Measurements from ENCODE around the gene MID1.

The MID1 gene

DNA sequence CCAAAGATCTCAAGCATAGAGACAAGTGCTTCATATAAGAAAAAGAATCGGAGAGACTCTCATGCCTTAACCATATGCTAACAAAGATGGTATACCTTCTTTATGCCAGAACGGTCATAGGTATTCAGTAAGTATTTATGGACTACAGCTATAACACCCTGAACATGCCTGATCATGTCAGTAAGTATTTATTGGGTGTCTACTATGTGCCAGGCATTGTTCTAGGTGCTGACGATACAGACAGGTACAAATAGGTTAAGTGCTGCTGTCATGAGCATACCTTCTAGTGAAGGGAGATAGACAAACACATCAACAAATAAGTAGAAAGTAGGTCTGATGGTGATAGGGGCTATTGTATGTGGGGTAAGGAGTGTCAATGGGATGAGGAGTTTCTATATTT, 9.5 kb upstream of the MID1 start:
- Histone ChIP-seq H3K79me1 (replicated peaks; ENCODE audit: low read length, poor library complexity, severe bottlenecking) (no peaks in the 10 kb centered on the region), H3K4ac (ENCODE audit: low read depth in 1 of 2, low read length in 2 of 2) (no peak overlapping the region), H3K4me2 (ENCODE audit: low read length, poor library complexity, severe bottlenecking) (no peak overlapping the region), H2AFZ (ENCODE audit: low read depth, low read length) (no peak overlapping the region), H3K36me3 (ENCODE audit: control insufficient read depth in 1 of 2, insufficient read depth in 2 of 2, low read depth in 1 of 2, low read length in 2 of 2) (no peaks in the 10 kb centered on the region), H2AK5ac (ENCODE audit: low read length, severe bottlenecking) (no peak overlapping the region), H3K4me1 (ENCODE audit: control insufficient read depth, insufficient read depth, low read depth, low read length) (peaks cover 4% of the 10 kb centered on the region), H4K91ac (ENCODE audit: low read length) (no peak overlapping the region), H3K27ac (ENCODE audit: low read length, poor library complexity, severe bottlenecking) (no peak overlapping the region), H2BK15ac (ENCODE audit: low read depth, poor library complexity, severe bottlenecking) (no peak overlapping the region), H3K4me3 (ENCODE audit: insufficient read depth in 1 of 2, low read depth in 1 of 2, low read length in 2 of 2) (no peak overlapping the region), H3K9ac (ENCODE audit: low read length) (no peak overlapping the region), H4K8ac (ENCODE audit: low read length) (no peak overlapping the region), H3K18ac (ENCODE audit: low read depth in 1 of 2, low read length in 2 of 2) (no peak overlapping the region), H2BK12ac (ENCODE audit: low read length in 2 of 2) (no peak overlapping the region), H3K14ac (ENCODE audit: low read length in 2 of 2) (no peak overlapping the region), H3K23ac (ENCODE audit: low read length in 2 of 2) (no peak overlapping the region), H3K9me3 (ENCODE audit: control insufficient read depth, low read length) (no peaks in the 10 kb centered on the region), H3K27me3 (ENCODE audit: control insufficient read depth in 1 of 2, insufficient read depth in 1 of 2, low read length in 2 of 2) (no peaks in the 10 kb centered on the region), H2BK120ac (ENCODE audit: low read depth, low read length) (no peak overlapping the region), H2BK5ac (ENCODE audit: low read depth, low read length, poor library complexity, severe bottlenecking) (no peak overlapping the region)
- DNase-seq, result no peak
- WGBS, result 100% methylated on average over 1 of the region's 3 CpGs

DNA sequence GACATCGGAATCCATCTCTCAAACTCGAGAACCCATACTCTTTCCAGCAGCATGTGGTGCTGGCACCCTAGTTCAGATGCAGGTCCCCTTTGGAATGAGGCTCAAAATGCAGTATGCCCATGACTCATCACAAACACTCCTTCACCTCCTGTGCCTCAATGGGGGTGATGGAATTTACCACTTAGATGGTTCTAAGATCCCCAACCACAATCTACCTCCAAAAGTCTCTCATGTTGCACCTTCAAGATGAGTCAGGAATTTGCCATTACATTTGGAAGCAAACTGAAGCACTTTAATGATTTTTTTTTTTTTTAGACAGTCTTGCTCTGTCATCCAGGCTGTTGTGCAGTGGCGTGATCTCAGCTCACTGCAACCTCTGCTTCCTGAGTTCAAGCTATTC, 8.5 kb upstream of the MID1 start:
- Histone ChIP-seq H3K23ac (ENCODE audit: low read length in 2 of 2) (no peak overlapping the region), H2BK12ac (ENCODE audit: low read length in 2 of 2) (no peak overlapping the region), H2BK120ac (ENCODE audit: low read depth, low read length) (no peak overlapping the region), H2AK5ac (ENCODE audit: low read length, severe bottlenecking) (no peak overlapping the region), H3K36me3 (ENCODE audit: control insufficient read depth in 1 of 2, insufficient read depth in 2 of 2, low read depth in 1 of 2, low read length in 2 of 2) (no peaks in the 10 kb centered on the region), H3K4me2 (ENCODE audit: low read length, poor library complexity, severe bottlenecking) (no peak overlapping the region), H3K9me3 (ENCODE audit: control insufficient read depth, low read length) (no peaks in the 10 kb centered on the region), H3K14ac (ENCODE audit: low read length in 2 of 2) (no peak overlapping the region), H2AFZ (ENCODE audit: low read depth, low read length) (no peak overlapping the region), H3K4me1 (ENCODE audit: control insufficient read depth, insufficient read depth, low read depth, low read length) (peaks cover 4% of the 10 kb centered on the region), H3K27ac (ENCODE audit: low read length, poor library complexity, severe bottlenecking) (no peak overlapping the region), H3K9ac (ENCODE audit: low read length) (no peak overlapping the region), H4K91ac (ENCODE audit: low read length) (no peak overlapping the region), H3K4ac (ENCODE audit: low read depth in 1 of 2, low read length in 2 of 2) (no peak overlapping the region), H2BK15ac (ENCODE audit: low read depth, poor library complexity, severe bottlenecking) (no peak overlapping the region), H2BK5ac (ENCODE audit: low read depth, low read length, poor library complexity, severe bottlenecking) (no peak overlapping the region), H3K18ac (ENCODE audit: low read depth in 1 of 2, low read length in 2 of 2) (no peak overlapping the region), H3K4me3 (ENCODE audit: insufficient read depth in 1 of 2, low read depth in 1 of 2, low read length in 2 of 2) (no peak overlapping the region), H3K79me1 (replicated peaks; ENCODE audit: low read length, poor library complexity, severe bottlenecking) (no peaks in the 10 kb centered on the region), H4K8ac (ENCODE audit: low read length) (no peak overlapping the region), H3K27me3 (ENCODE audit: control insufficient read depth in 1 of 2, insufficient read depth in 1 of 2, low read length in 2 of 2) (no peaks in the 10 kb centered on the region)
- DNase-seq, result no peak
- WGBS, result 84% methylated on average over 3 of the region's 3 CpGs

DNA sequence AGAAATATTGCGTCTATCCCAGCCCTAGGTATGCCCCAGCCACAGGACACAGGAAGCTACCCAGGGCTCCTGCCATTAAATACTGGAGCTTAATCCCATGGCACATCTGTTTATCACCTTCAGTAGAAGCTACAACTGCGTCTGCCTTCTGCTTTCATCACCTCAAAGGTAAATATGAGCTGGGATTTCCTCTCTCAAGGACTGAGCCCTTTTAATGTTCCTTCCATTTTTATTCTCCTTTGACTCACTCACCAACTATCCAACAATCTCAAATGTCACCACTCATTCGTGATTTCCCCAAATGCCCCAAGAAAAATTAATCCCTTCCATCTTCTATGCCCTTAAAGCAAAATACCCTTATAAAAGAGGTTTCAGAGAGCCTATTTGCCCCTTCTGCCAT, 1.8 kb upstream of the MID1 start:
- WGBS, result 62% methylated on average over 3 of the region's 3 CpGs
- H3K9me3 ChIP-seq (ENCODE audit: control insufficient read depth, low read length), result no peaks in the 10 kb centered on the region
- no peak overlapping the region for H2BK5ac ChIP-seq (ENCODE audit: low read depth, low read length, poor library complexity, severe bottlenecking)
- no peak overlapping the region for H2BK15ac ChIP-seq (ENCODE audit: low read depth, poor library complexity, severe bottlenecking)
- H2BK12ac ChIP-seq (ENCODE audit: low read length in 2 of 2), result no peak overlapping the region
- no peaks in the 10 kb centered on the region for H3K79me1 ChIP-seq (replicated peaks; ENCODE audit: low read length, poor library complexity, severe bottlenecking)
- H3K4me1 ChIP-seq (ENCODE audit: control insufficient read depth, insufficient read depth, low read depth, low read length), result no peaks in the 10 kb centered on the region
- H3K18ac ChIP-seq (ENCODE audit: low read depth in 1 of 2, low read length in 2 of 2), result no peak overlapping the region
- H3K14ac ChIP-seq (ENCODE audit: low read length in 2 of 2), result no peak overlapping the region
- H3K27me3 ChIP-seq (ENCODE audit: control insufficient read depth in 1 of 2, insufficient read depth in 1 of 2, low read length in 2 of 2), result no peaks in the 10 kb centered on the region
- no peaks in the 10 kb centered on the region for H3K36me3 ChIP-seq (ENCODE audit: control insufficient read depth in 1 of 2, insufficient read depth in 2 of 2, low read depth in 1 of 2, low read length in 2 of 2)
- no peak overlapping the region for H3K4me2 ChIP-seq (ENCODE audit: low read length, poor library complexity, severe bottlenecking)
- H3K4ac ChIP-seq (ENCODE audit: low read depth in 1 of 2, low read length in 2 of 2), result no peak overlapping the region
- H2AK5ac ChIP-seq (ENCODE audit: low read length, severe bottlenecking), result no peak overlapping the region
- no peak overlapping the region for H3K23ac ChIP-seq (ENCODE audit: low read length in 2 of 2)
- H2AFZ ChIP-seq (ENCODE audit: low read depth, low read length), result no peak overlapping the region
- H3K9ac ChIP-seq (ENCODE audit: low read length), result no peak overlapping the region
- H3K4me3 ChIP-seq (ENCODE audit: insufficient read depth in 1 of 2, low read depth in 1 of 2, low read length in 2 of 2), result no peak overlapping the region
- no peak overlapping the region for H4K91ac ChIP-seq (ENCODE audit: low read length)
- H3K27ac ChIP-seq (ENCODE audit: low read length, poor library complexity, severe bottlenecking), result no peak overlapping the region
- DNase-seq, result no peak
- H2BK120ac ChIP-seq (ENCODE audit: low read depth, low read length), result no peak overlapping the region
- H4K8ac ChIP-seq (ENCODE audit: low read length), result no peak overlapping the region

DNA sequence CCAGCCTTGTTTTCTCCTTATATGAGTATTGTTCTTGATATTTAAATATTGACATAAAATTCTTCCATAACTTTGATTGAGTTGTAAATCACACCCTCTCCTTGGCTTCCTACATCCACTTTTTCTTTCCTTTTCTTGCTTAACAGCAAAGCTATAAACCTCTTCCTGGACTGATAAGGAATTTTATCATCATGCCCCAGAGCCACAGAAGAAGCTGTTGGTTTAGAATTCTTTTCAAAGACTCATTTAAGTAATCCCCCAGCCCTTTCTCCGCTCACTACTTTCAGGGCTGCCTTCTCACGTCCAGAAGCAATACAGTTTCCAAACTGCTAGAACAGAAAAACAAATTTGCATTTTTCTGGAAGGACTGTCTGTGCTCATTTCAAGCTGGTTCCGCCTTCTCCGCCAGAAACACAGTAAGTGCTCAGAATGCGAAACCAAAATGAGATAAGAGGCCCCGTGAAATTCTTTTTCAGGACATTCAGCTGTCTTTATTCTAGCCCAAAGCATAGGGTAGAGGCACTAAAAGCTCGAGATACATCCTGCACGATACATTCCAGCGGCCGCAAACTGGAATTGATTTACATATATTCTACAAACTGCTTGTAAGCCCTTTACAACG, 849 bp downstream of the MID1 start:
- no peak overlapping the region for H4K8ac ChIP-seq (ENCODE audit: low read length)
- no peaks in the 10 kb centered on the region for H3K4me1 ChIP-seq (ENCODE audit: control insufficient read depth, insufficient read depth, low read depth, low read length)
- H3K9ac ChIP-seq (ENCODE audit: low read length), result peak overlapping the region; percentile 85
- no peak overlapping the region for H3K4ac ChIP-seq (ENCODE audit: low read depth in 1 of 2, low read length in 2 of 2)
- peak overlapping the region; percentile 72 to 83 for H3K4me3 ChIP-seq (ENCODE audit: insufficient read depth in 1 of 2, low read depth in 1 of 2, low read length in 2 of 2)
- no peaks in the 10 kb centered on the region for H3K36me3 ChIP-seq (ENCODE audit: control insufficient read depth in 1 of 2, insufficient read depth in 2 of 2, low read depth in 1 of 2, low read length in 2 of 2)
- H3K4me2 ChIP-seq (ENCODE audit: low read length, poor library complexity, severe bottlenecking), result peak overlapping the region; percentile 65
- H2AFZ ChIP-seq (ENCODE audit: low read depth, low read length), result no peak overlapping the region
- no peak overlapping the region for H4K91ac ChIP-seq (ENCODE audit: low read length)
- no peak overlapping the region for H2BK15ac ChIP-seq (ENCODE audit: low read depth, poor library complexity, severe bottlenecking)
- WGBS, result 3% methylated on average over 5 of the region's 11 CpGs
- H3K23ac ChIP-seq (ENCODE audit: low read length in 2 of 2), result no peak overlapping the region
- H2BK12ac ChIP-seq (ENCODE audit: low read length in 2 of 2), result no peak overlapping the region
- H2AK5ac ChIP-seq (ENCODE audit: low read length, severe bottlenecking), result no peak overlapping the region
- H2BK120ac ChIP-seq (ENCODE audit: low read depth, low read length), result no peak overlapping the region
- peak overlapping the region in 1 of 2 experiments; percentile 78 for H3K18ac ChIP-seq (ENCODE audit: low read depth in 1 of 2, low read length in 2 of 2)
- no peaks in the 10 kb centered on the region for H3K9me3 ChIP-seq (ENCODE audit: control insufficient read depth, low read length)
- H3K27me3 ChIP-seq (ENCODE audit: control insufficient read depth in 1 of 2, insufficient read depth in 1 of 2, low read length in 2 of 2), result no peaks in the 10 kb centered on the region
- no peak for DNase-seq
- no peaks in the 10 kb centered on the region for H3K79me1 ChIP-seq (replicated peaks; ENCODE audit: low read length, poor library complexity, severe bottlenecking)
- peak overlapping the region; percentile 91 for H3K27ac ChIP-seq (ENCODE audit: low read length, poor library complexity, severe bottlenecking)
- H2BK5ac ChIP-seq (ENCODE audit: low read depth, low read length, poor library complexity, severe bottlenecking), result no peak overlapping the region
- no peak overlapping the region for H3K14ac ChIP-seq (ENCODE audit: low read length in 2 of 2)

Measured in mesenchymal stem cell (in vitro differentiated cells and primary cell).